Bronchus fibroblast of lung (primary cell): Measurements from ENCODE around the gene FXYD5. TPM values are rescaled to one million over a fixed set of nuclear protein-coding genes. Genes with fewer than 3 reads are reported as not detected.

Source experiments
- total RNA-seq: library from RNA; depleted of rRNA; stranded (reverse); fragments of >200 nt; gene quantifications from 2 replicates; pipeline ENCODE4 v1.2.3, GENCODE V29; 2015

FXYD5 gene
- total RNA-seq = 120 and 124 TPM in 2 replicates

DNA sequence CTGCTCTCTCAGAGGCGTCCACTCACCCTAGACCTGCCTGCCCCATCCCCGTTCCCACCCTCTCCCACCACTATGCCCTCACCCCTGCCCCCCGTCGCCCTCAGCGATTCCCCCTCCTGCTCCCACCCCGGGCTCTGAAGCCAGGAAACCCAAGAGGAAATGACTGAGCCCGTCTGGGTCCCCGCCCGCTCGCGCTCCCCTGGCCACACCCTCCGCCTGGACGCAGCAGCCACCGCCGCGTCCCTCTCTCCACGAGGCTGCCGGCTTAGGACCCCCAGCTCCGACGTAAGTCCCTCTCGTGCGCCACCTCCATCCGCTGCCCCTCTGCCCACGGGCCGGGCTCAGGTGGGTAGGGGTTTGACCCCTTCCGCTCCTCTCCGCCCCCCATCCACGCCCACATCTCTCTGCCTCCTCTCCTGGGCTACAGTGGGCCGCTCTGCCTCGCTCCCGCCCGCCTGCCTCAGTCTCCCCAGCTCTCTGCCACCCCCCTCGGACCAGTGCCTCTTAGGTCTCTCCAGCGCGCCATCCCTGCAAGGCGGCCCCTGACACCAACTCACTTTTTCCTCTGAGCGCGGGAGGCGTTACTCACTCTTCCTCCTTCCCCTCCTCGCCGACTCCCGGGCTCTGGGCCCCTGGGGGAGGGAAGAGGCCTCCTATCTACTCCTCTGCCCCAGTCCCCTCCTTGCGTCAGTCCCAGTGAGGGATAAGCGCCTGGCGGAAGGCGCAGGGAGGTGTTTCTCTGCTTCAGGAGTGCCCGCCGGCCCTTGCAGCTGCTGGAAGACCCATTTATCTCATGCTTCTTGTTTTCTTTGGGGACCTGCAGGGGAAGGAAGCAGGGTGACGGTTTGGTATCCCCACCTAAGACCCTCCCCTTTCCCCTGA, at the start of gene FXYD5:
Gene FXYD5, plus strand, starts transcription at position 211 of the 882 bp plus-strand sequence. CDS start 816 bp downstream, outside the sequence.

GRCh38 chr19:35115177-35115951, 39.2 kb upstream of the FXYD5 start, which contains the start of gene FXYD3:
TSS of gene FXYD3 (plus strand) at chr19:35115823. CDS start at chr19:35119377, 3,554 bp downstream.

GRCh38 chr19:35134601-35135242, 19.8 kb upstream of the FXYD5 start, which contains the start of gene LGI4:
TSS of gene LGI4 (minus strand) at chr19:35135059. CDS start at chr19:35134680, 379 bp downstream.

DNA sequence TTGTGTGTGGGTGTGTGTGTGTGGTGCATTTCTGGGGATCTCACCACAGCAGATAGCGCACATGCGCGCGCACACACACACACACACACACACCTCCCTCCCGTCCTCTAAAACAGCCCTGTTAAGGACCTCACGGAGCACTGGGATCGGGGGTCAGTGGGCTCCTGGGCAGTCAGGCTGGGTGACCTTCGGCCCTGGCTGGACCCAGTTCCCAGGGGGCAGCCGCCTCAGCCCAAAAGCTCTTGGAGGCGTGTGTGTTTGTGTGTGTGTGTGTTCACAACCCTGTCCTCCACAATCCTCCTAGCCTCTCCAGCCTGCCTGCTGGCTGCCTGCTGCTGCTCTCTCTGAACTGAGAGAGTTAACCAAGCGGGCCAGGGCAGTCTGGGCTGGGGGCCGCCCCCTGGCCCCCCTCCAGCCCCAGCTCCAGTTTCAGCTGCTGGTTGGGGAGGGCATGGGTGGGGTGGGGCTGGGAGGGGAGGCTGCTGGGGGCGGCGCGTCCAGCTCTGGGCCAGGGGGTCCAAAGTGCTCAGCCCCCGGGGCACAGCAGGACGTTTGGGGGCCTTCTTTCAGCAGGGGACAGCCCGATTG, 16.1 kb upstream of the FXYD5 start, which contains the start of gene FXYD1:
Gene FXYD1, plus strand, starts transcription at position 520 of the 588 bp plus-strand sequence. CDS start 1,256 bp downstream, outside the sequence.

GRCh38 chr19:35143231-35143715, 11.3 kb upstream of the FXYD5 start, which contains the start of gene FXYD7:
TSS of gene FXYD7 (plus strand) at chr19:35143255. CDS start at chr19:35143334, 79 bp downstream.

Other genes with a start within 250 kb of the FXYD5 start
- gene ZNF30, start 227.8 kb upstream of the FXYD5 start, total RNA-seq = 1.7 and 1.8 TPM in 2 replicates
- 2.0 and 2.2 TPM in 2 replicates for gene ZNF792, start 190.5 kb upstream of the FXYD5 start, total RNA-seq
- gene GRAMD1A, start 154.4 kb upstream of the FXYD5 start, total RNA-seq = 33.5 and 37.3 TPM in 2 replicates
- 4.0 and 4.3 TPM in 2 replicates for gene SCN1B, start 124.3 kb upstream of the FXYD5 start, total RNA-seq
- not detected in 2 replicates for gene HPN, start 113.0 kb upstream of the FXYD5 start, total RNA-seq
- not detected in 2 replicates for gene FXYD3, start 38.9 kb upstream of the FXYD5 start, total RNA-seq
- gene LGI4, start 19.7 kb upstream of the FXYD5 start, total RNA-seq = not detected in 2 replicates
- 0.50 and 1.8 TPM in 2 replicates for gene FXYD1, start 15.9 kb upstream of the FXYD5 start, total RNA-seq
- gene FXYD7, start 11.5 kb upstream of the FXYD5 start, total RNA-seq = not detected in 2 replicates
- gene FAM187B, start 74.0 kb downstream of the FXYD5 start, total RNA-seq = not detected in 2 replicates
- 1.8 and 2.0 TPM in 2 replicates for gene LSR, start 94.3 kb downstream of the FXYD5 start, total RNA-seq
- 50.1 and 61.5 TPM in 2 replicates for gene USF2, start 114.2 kb downstream of the FXYD5 start, total RNA-seq
- gene HAMP, start 127.8 kb downstream of the FXYD5 start, total RNA-seq = not detected in 2 replicates
- gene MAG, start 137.4 kb downstream of the FXYD5 start, total RNA-seq = not detected in 2 replicates
- under 0.01 TPM in 1 of 2 replicates, not detected in the other for gene CD22, start 174.5 kb downstream of the FXYD5 start, total RNA-seq
- gene FFAR1, start 193.2 kb downstream of the FXYD5 start, total RNA-seq = not detected in 2 replicates
- not detected in 2 replicates for gene FFAR3, start 203.7 kb downstream of the FXYD5 start, total RNA-seq
- gene GPR42, start 216.3 kb downstream of the FXYD5 start, total RNA-seq = not detected in 2 replicates